DND-41 (cell line): Measurements from ENCODE around the gene IFT52.

Experiments used
- EZH2 ChIP-seq: IDR thresholded peaks from 3 replicates; pipeline ENCODE4 v1.6.1; 2012; ENCODE audit warnings: borderline replicate concordance, low read depth, mild to moderate bottlenecking, moderate library complexity, low read length, inconsistent platforms; ENCODE audit not compliant: severe bottlenecking
- TF ChIP-seq, protein P1 (sequence below): IDR thresholded peaks from 2 replicates; pipeline ENCODE4 v1.5.1; 2012; ENCODE audit warnings: borderline replicate concordance, low read length, moderate library complexity, mild to moderate bottlenecking; ENCODE audit not compliant: poor library complexity, severe bottlenecking; ENCODE audit errors: extremely low read depth

DNA sequence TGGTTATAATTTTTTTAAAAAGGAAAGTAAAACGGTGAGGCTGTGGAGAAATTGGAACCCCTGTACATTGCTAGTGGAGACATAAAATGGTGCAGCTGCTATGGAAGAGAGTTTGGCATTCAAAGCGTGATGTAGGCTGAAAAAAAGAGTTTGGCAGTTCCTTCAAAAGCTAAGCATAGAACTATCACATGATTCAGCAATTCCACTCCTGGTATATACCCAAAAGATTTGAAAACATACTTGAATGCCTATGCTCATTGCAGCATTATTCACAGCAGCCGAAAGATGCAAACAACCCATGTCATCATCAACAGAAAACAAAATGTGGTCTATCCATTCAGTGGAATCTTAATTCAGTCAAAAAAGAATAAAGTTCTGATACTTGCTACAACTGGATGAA, 36.4 kb upstream of the IFT52 start:
- TF ChIP-seq, protein P1, sequence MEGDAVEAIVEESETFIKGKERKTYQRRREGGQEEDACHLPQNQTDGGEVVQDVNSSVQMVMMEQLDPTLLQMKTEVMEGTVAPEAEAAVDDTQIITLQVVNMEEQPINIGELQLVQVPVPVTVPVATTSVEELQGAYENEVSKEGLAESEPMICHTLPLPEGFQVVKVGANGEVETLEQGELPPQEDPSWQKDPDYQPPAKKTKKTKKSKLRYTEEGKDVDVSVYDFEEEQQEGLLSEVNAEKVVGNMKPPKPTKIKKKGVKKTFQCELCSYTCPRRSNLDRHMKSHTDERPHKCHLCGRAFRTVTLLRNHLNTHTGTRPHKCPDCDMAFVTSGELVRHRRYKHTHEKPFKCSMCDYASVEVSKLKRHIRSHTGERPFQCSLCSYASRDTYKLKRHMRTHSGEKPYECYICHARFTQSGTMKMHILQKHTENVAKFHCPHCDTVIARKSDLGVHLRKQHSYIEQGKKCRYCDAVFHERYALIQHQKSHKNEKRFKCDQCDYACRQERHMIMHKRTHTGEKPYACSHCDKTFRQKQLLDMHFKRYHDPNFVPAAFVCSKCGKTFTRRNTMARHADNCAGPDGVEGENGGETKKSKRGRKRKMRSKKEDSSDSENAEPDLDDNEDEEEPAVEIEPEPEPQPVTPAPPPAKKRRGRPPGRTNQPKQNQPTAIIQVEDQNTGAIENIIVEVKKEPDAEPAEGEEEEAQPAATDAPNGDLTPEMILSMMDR: no peak
- TF ChIP-seq EZH2: no peak
